ENCODE results near the gene CALHM2. TPM values are rescaled to one million over a fixed set of nuclear protein-coding genes. Genes with fewer than 3 reads are reported as not detected.

CALHM2 gene
- total and polyA plus RNA-seq, 2 donors (not counting 3 experiments of a cell fraction or from before 2014, with no cell fraction given), result 32.1 to 38.4 TPM

DNA sequence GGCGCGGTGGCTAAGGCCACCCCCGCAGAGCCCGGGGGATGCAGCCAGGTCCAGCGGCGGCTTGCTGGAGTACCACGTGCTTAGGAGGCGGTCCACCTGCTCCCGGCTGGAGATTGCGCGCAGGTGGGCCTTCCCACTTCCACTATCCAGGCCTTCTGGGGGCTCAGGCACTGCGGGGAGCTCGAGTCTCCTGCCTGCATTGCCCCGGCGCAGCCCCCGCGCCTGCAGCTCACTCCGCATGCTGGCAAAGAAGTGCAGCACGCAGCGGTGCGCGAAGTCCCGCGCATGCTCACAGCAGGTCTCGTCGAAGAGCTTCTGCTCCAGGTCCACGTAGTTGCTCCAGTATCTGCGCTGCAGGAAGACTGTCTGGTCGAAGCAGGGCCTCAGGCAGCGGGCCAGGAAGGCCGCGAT lies 21.1 kb upstream of the CALHM2 start:
- peak overlapping the region; percentile 3 for H2AFZ ChIP-seq (ENCODE audit: low read depth, low read length)
- no peaks in the 10 kb centered on the region for H3K4me1 ChIP-seq (ENCODE audit: control insufficient read depth, extremely low read depth, insufficient read depth, low read length)
- no peaks in the 10 kb centered on the region for H3K79me2 ChIP-seq (ENCODE audit: control insufficient read depth, insufficient read depth, low read length)
- H3K27me3 ChIP-seq (ENCODE audit: control insufficient read depth in 2 of 2, insufficient read depth in 2 of 2, low read length in 2 of 2), result peaks cover 1 to 6% of the 10 kb centered on the region in 2 experiments
- ChIA-PET CTCF (interaction anchor here (1.5 kb wide), 1 partner anchor 8 kb away, joined by 4 read pairs; no protein-coding TSS in a partner anchor), POLR2A (no interaction called here)
- TF ChIP-seq EZH2 (IDR thresholded peaks at IDR 0.05; ENCODE audit: borderline replicate concordance, low read depth, low read length, severe bottlenecking) (no peak), POLR2A (IDR thresholded peaks at IDR 0.05; ENCODE audit: low read depth, low read length) (no peak), FOS (IDR thresholded peaks at IDR 0.05; ENCODE audit: borderline replicate concordance, insufficient read depth, low read length) (no peak), MYC (IDR thresholded peaks at IDR 0.05; ENCODE audit: low read depth, low read length) (no peak), POLR2AphosphoS5 (IDR thresholded peaks at IDR 0.05; ENCODE audit: insufficient read depth, low read depth, low read length) (no peak), MAX (IDR thresholded peaks at IDR 0.05; ENCODE audit: insufficient read depth, insufficient read length) (no peak)
- TF ChIP-seq, protein P1, sequence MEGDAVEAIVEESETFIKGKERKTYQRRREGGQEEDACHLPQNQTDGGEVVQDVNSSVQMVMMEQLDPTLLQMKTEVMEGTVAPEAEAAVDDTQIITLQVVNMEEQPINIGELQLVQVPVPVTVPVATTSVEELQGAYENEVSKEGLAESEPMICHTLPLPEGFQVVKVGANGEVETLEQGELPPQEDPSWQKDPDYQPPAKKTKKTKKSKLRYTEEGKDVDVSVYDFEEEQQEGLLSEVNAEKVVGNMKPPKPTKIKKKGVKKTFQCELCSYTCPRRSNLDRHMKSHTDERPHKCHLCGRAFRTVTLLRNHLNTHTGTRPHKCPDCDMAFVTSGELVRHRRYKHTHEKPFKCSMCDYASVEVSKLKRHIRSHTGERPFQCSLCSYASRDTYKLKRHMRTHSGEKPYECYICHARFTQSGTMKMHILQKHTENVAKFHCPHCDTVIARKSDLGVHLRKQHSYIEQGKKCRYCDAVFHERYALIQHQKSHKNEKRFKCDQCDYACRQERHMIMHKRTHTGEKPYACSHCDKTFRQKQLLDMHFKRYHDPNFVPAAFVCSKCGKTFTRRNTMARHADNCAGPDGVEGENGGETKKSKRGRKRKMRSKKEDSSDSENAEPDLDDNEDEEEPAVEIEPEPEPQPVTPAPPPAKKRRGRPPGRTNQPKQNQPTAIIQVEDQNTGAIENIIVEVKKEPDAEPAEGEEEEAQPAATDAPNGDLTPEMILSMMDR (IDR thresholded peaks at IDR 0.05; ENCODE audit: extremely low read depth in 1 of 2, insufficient read depth in 1 of 2, low read depth in 1 of 2, low read length in 2 of 2), result no peak
- no peak for FAIRE-seq
- H3K9ac ChIP-seq (replicated peaks; ENCODE audit: extremely low read depth, insufficient read depth, low read length), result no peak overlapping the region
- intact Hi-C loops (cut with micrococcal nuclease) (no loop called here), dilution Hi-C loops (cut with MboI; ENCODE audit: extremely low pct_ligation_motif_present, low sequenced_read_pairs) (no loop called here)
- H3K9me3 ChIP-seq (replicated peaks; ENCODE audit: control insufficient read depth, insufficient read depth, low read length), result no peaks in the 10 kb centered on the region
- no peak overlapping the region for H3K4me2 ChIP-seq (ENCODE audit: insufficient read depth, low read length)
- H3K9me1 ChIP-seq (replicated peaks; ENCODE audit: control insufficient read depth, extremely low read depth, insufficient read depth, low read length), result no peaks in the 10 kb centered on the region
- no peak for DNase-seq (ENCODE audit: low read depth, low spot score)
- no peaks in the 10 kb centered on the region for H4K20me1 ChIP-seq (replicated peaks; ENCODE audit: control insufficient read depth, extremely low read depth, insufficient read depth, low read length)
- H3K4me3 ChIP-seq (replicated peaks in 1 of 3; ENCODE audit: insufficient read depth in 1 of 3, low read depth in 1 of 3, low read length in 3 of 3), result no peak overlapping the region
- no peak overlapping the region for H3K27ac ChIP-seq (ENCODE audit: insufficient read depth, low read depth, low read length)
- BruUV-seq (replicated peaks), result no TSS peak
- no peaks in the 10 kb centered on the region for H3K36me3 ChIP-seq (ENCODE audit: control insufficient read depth in 2 of 2, extremely low read depth in 1 of 2, insufficient read depth in 2 of 2, low read length in 2 of 2)

Measured in endothelial cell of umbilical vein (primary cell).